Naive thymus-derived CD4-positive, alpha-beta T cell (primary cell): ENCODE results near the gene EID2. TPM values are rescaled to one million over a fixed set of nuclear protein-coding genes. Genes with fewer than 3 reads are reported as not detected.

Source experiments
- ATAC-seq: fragments of 150-1000 bp; cut with Tn5 transposase; 2 replicates; pipeline ENCODE4 v1.10.0; 2021; ENCODE audit warnings: mild to moderate bottlenecking, moderate library complexity
- CTCF ChIA-PET: fragments of 350-600 bp; sonication (Branson Sonifier 250); formaldehyde crosslinking; loops from one replicate; lab custom pipeline; 2021; ENCODE audit warnings: antibody characterized with exemption; lab: Charles Lee
- POLR2A ChIA-PET: fragments of 350-600 bp; sonication (Branson Sonifier 250); formaldehyde crosslinking; loops from one replicate; lab custom pipeline; 2021; ENCODE audit warnings: antibody characterized with exemption, inconsistent platforms; lab: Charles Lee
- DNase-seq, 9 donors: peaks; one replicate each; pipeline versions ENCODE4 v3.0.0 to v3.0.0-alpha.2; 2020 to 2022; ENCODE audit warnings: mixed read lengths in 1 of 9
- H3K27ac ChIP-seq: one replicate; pipeline ENCODE4 v1.7.0; 2013; ENCODE audit warnings: mild to moderate bottlenecking, low read depth, low read length, moderate library complexity
- H3K27me3 ChIP-seq, 2 donors: one replicate each; pipeline ENCODE4 v1.7.0; 2013; ENCODE audit warnings: low read length in 2 of 2, mild to moderate bottlenecking in 2 of 2, moderate library complexity in 2 of 2; ENCODE audit not compliant: control insufficient read depth in 2 of 2, insufficient read depth in 2 of 2
- H3K36me3 ChIP-seq, 3 experiments: 1 replicate in 2 of 3; 2 replicates in 1 of 3; pipeline ENCODE4 v1.7.0; 2013; ENCODE audit warnings: low read length in 3 of 3, mild to moderate bottlenecking in 3 of 3, moderate library complexity in 1 of 3; ENCODE audit not compliant: insufficient read depth in 3 of 3, control insufficient read depth in 2 of 3
- H3K4me1 ChIP-seq, 2 donors: one replicate each; pipeline ENCODE4 v1.7.0; 2013; ENCODE audit warnings: low read length in 2 of 2, mild to moderate bottlenecking in 2 of 2, moderate library complexity in 1 of 2; ENCODE audit not compliant: control insufficient read depth in 2 of 2, insufficient read depth in 2 of 2
- H3K4me3 ChIP-seq: 2 replicates; pipeline ENCODE4 v1.7.0; 2013; ENCODE audit warnings: mild to moderate bottlenecking, low read length
- H3K9me3 ChIP-seq, 3 experiments: 1 replicate in 2 of 3; 2 replicates in 1 of 3; pipeline ENCODE4 v1.7.0; 2013; ENCODE audit warnings: low read length in 3 of 3; ENCODE audit not compliant: control insufficient read depth in 2 of 3
- H3K27ac Mint-ChIP-seq, 9 donors: one replicate each; pipeline ENCODE4 v1.8.0; 2020 to 2022; ENCODE audit warnings: mixed read lengths in 9 of 9, mild to moderate bottlenecking in 8 of 9, moderate library complexity in 5 of 9, inconsistent platforms in 2 of 9
- H3K27me3 Mint-ChIP-seq, 5 donors: one replicate each; pipeline ENCODE4 v1.8.0; 2021 to 2022; ENCODE audit warnings: mixed read lengths in 5 of 5, mild to moderate bottlenecking in 1 of 5
- H3K36me3 Mint-ChIP-seq, 5 donors: one replicate each; pipeline ENCODE4 v1.8.0; 2020 to 2022; ENCODE audit warnings: mixed read lengths in 5 of 5, mild to moderate bottlenecking in 3 of 5, inconsistent platforms in 1 of 5
- H3K4me1 Mint-ChIP-seq, 7 donors: one replicate each; pipeline ENCODE4 v1.8.0; 2020 to 2022; ENCODE audit warnings: mixed read lengths in 7 of 7, mild to moderate bottlenecking in 3 of 7, inconsistent platforms in 1 of 7
- H3K4me3 Mint-ChIP-seq, 10 donors: one replicate each; pipeline ENCODE4 v1.8.0; 2020 to 2022; ENCODE audit warnings: mild to moderate bottlenecking in 10 of 10, mixed read lengths in 10 of 10, moderate library complexity in 6 of 10, inconsistent platforms in 2 of 10
- H3K9me3 Mint-ChIP-seq, 11 donors: one replicate each; pipeline ENCODE4 v1.8.0; 2020 to 2022; ENCODE audit warnings: mixed read lengths in 11 of 11, mild to moderate bottlenecking in 4 of 11, inconsistent platforms in 1 of 11, moderate library complexity in 1 of 11
- intact Hi-C, 2 donors: fragments of 100-400 bp; cut with micrococcal nuclease; formaldehyde crosslinking; loops; one replicate each; pipeline ENCODE4 v1.15.1; 2023
- polyA plus RNA-seq, 2 donors: library from polyadenylated mRNA; unstranded; fragments of 300-500 nt; fragmentation: Illumina TruSeq; gene quantifications; one replicate each; pipeline ENCODE4 v1.2.3, GENCODE V29; 2021
- total RNA-seq, 6 experiments: library from RNA in 5 of 6; stranded (reverse) in 5 of 6; gene quantifications; 1 replicate in 5 of 6; 2 replicates in 1 of 6; pipeline ENCODE4 v1.2.3 and lab custom pipeline; 2021 to 2026

The EID2 gene
- total and polyA plus RNA-seq, 7 experiments from 2014 or later = 12.2 to 43.0 (median 19.7) TPM

- DNase-seq = no peak
- Mint-ChIP-seq H3K27ac (peak overlapping the region in 8 of 9 donors; percentile 52 to 93 (median 78)), H3K4me3 (peak overlapping the region in 5 of 10 donors; percentile 1 to 49 (median 20)), H3K36me3 (peaks cover 0 to 6% (median 0%) of the 10 kb centered on the region in 5 donors), H3K27me3 (peaks cover 0 to 3% (median 0%) of the 10 kb centered on the region in 5 donors), H3K4me1 (peaks cover 48 to 90% (median 78%) of the 10 kb centered on the region in 7 donors), H3K9me3 (peaks cover 0 to 5% (median 0%) of the 10 kb centered on the region in 11 donors)
- Histone ChIP-seq H3K4me1 (peaks cover 18 to 44% of the 10 kb centered on the region in 2 donors), H3K27me3 (no peaks in the 10 kb centered on the region), H3K4me3 (no peak overlapping the region), H3K9me3 (no peaks in the 10 kb centered on the region), H3K36me3 (no peaks in the 10 kb centered on the region), H3K27ac (peak overlapping the region; percentile 6)
- no peak for ATAC-seq
- intact Hi-C loops = no loop called here
- POLR2A ChIA-PET = interaction anchor here (0.6 to 1.5 kb wide), 6 partner anchors 12 to 132 kb away, joined by 3 to 7 read pairs (median 4); partner anchors contain the start of genes RPS16 and SUPT5H
- CTCF ChIA-PET = interaction anchor here (0.5 to 4.1 kb wide), 5 partner anchors 9 to 428 kb away, joined by 3 to 26 read pairs (median 4); partner anchors contain the start of genes EID2B and PSMC4
These were observed 2.2 kb upstream of the EID2 start for GRCh38 chr19:39542206-39542605.

GRCh38 chr19:39540333-39540673 lies 342 bp upstream of the EID2 start:
- intact Hi-C loops = loop anchor here (1.0 to 2.0 kb wide), 8 partner anchors 8 to 1070 kb away; partner anchors contain the start of genes DLL3 (in 1 of the 2), EID2B (in 1 of the 2) and SUPT5H (in 1 of the 2)
- Histone ChIP-seq H3K27me3 (no peaks in the 10 kb centered on the region), H3K9me3 (no peaks in the 10 kb centered on the region), H3K36me3 (no peaks in the 10 kb centered on the region), H3K4me3 (peak overlapping the region; percentile 94), H3K4me1 (peaks cover 18 to 25% of the 10 kb centered on the region in 2 donors), H3K27ac (peak overlapping the region; percentile 98)
- peaks cover 0 to 5% (median 0%) of the 10 kb centered on the region in 11 donors for H3K9me3 Mint-ChIP-seq
- H3K4me3 Mint-ChIP-seq = peak overlapping the region; percentile 93 to 98 (median 96)
- ChIA-PET CTCF (interaction anchor here (0.5 to 1.1 kb wide), 6 partner anchors 27 to 1281 kb away, joined by 3 to 4 read pairs (median 4); no protein-coding TSS in a partner anchor), POLR2A (interaction anchor here (0.5 to 2.0 kb wide), 5 partner anchors 95 to 888 kb away, joined by 3 to 10 read pairs (median 3); partner anchors contain the start of genes RPS16 and SUPT5H)
- ATAC-seq = no peak
- peaks cover 0 to 2% (median 0%) of the 10 kb centered on the region in 5 donors for H3K27me3 Mint-ChIP-seq
- H3K36me3 Mint-ChIP-seq = peaks cover 0 to 8% (median 4%) of the 10 kb centered on the region in 5 donors
- peak overlapping the region; percentile 94 to 99 (median 98) for H3K27ac Mint-ChIP-seq
- H3K4me1 Mint-ChIP-seq = peaks cover 48 to 90% (median 73%) of the 10 kb centered on the region in 7 donors
- no peak for DNase-seq

GRCh38 chr19:39539165-39539517 lies 820 bp downstream of the EID2 start:
- Mint-ChIP-seq H3K27ac (peak overlapping the region; percentile 83 to 98 (median 94)), H3K4me3 (peak overlapping the region; percentile 87 to 98 (median 96)), H3K9me3 (peaks cover 0 to 5% (median 0%) of the 10 kb centered on the region in 11 donors), H3K4me1 (peaks cover 39 to 79% (median 63%) of the 10 kb centered on the region in 7 donors), H3K27me3 (peaks cover 0 to 2% (median 0%) of the 10 kb centered on the region in 5 donors), H3K36me3 (peaks cover 0 to 8% (median 4%) of the 10 kb centered on the region in 5 donors)
- Histone ChIP-seq H3K4me3 (peak overlapping the region; percentile 94), H3K27me3 (no peaks in the 10 kb centered on the region), H3K4me1 (peaks cover 13 to 16% of the 10 kb centered on the region in 2 donors), H3K27ac (peak overlapping the region; percentile 98), H3K9me3 (no peaks in the 10 kb centered on the region), H3K36me3 (no peaks in the 10 kb centered on the region)
- DNase-seq = peak in 1 of 9 donors; percentile 52
- POLR2A ChIA-PET = interaction anchor here (1.2 to 2.0 kb wide), 2 partner anchors 94 to 103 kb away, joined by 5 to 10 read pairs; partner anchors contain the start of genes RPS16 and SUPT5H
- CTCF ChIA-PET = interaction anchor here (0.7 to 1.5 kb wide), 3 partner anchors 99 to 133 kb away, joined by 3 to 6 read pairs (median 3); partner anchors contain the start of gene RPS16
- no peak for ATAC-seq
- intact Hi-C loops = no loop called here

- ChIA-PET CTCF (interaction anchor here (0.8 to 4.2 kb wide), 10 partner anchors 10 to 411 kb away, joined by 3 to 26 read pairs (median 6); no protein-coding TSS in a partner anchor), POLR2A (interaction anchor here (1.0 to 2.5 kb wide), 6 partner anchors 11 to 413 kb away, joined by 3 to 13 read pairs (median 8); partner anchors contain the start of genes RPS16 and SUPT5H)
- H3K4me3 ChIP-seq = no peak overlapping the region
- H3K27ac Mint-ChIP-seq = no peak overlapping the region
- H3K4me1 Mint-ChIP-seq = peaks cover 27 to 62% (median 39%) of the 10 kb centered on the region in 7 donors
- DNase-seq (no peak), ATAC-seq (no peak)
- H3K27me3 Mint-ChIP-seq = no peaks in the 10 kb centered on the region
- H3K9me3 ChIP-seq = no peaks in the 10 kb centered on the region
- peaks cover 0 to 8% (median 4%) of the 10 kb centered on the region in 5 donors for H3K36me3 Mint-ChIP-seq
- peaks cover 19 to 25% of the 10 kb centered on the region in 2 donors for H3K4me1 ChIP-seq
- no peak overlapping the region for H3K27ac ChIP-seq
- H3K36me3 ChIP-seq = peaks cover 0 to 4% (median 0%) of the 10 kb centered on the region in 3 experiments
- H3K9me3 Mint-ChIP-seq = no peaks in the 10 kb centered on the region
- no peak overlapping the region for H3K4me3 Mint-ChIP-seq
- H3K27me3 ChIP-seq = no peaks in the 10 kb centered on the region
- intact Hi-C loops = loop anchor here (2.0 to 5.0 kb wide), 6 partner anchors 143 to 481 kb away; partner anchors contain the start of genes MED29 (in 1 of the 2), PAF1 (in 1 of the 2) and SAMD4B (in 1 of the 2)
These were observed 6.2 kb downstream of the EID2 start for GRCh38 chr19:39533791-39534190.

- H3K9me3 ChIP-seq = no peaks in the 10 kb centered on the region
- Mint-ChIP-seq H3K27me3 (no peaks in the 10 kb centered on the region), H3K4me1 (peaks cover 24 to 61% (median 38%) of the 10 kb centered on the region in 7 donors), H3K4me3 (peak overlapping the region; percentile 87 to 96 (median 92)), H3K36me3 (peaks cover 0 to 9% (median 4%) of the 10 kb centered on the region in 5 donors), H3K9me3 (no peaks in the 10 kb centered on the region), H3K27ac (peak overlapping the region; percentile 46 to 95 (median 92))
- CTCF ChIA-PET = interaction anchor here (1.1 to 4.2 kb wide), 9 partner anchors 11 to 411 kb away, joined by 3 to 26 read pairs (median 5); no protein-coding TSS in a partner anchor
- DNase-seq = no peak
- peaks cover 0 to 4% (median 0%) of the 10 kb centered on the region in 3 experiments for H3K36me3 ChIP-seq
- POLR2A ChIA-PET = interaction anchor here (0.6 to 2.5 kb wide), 12 partner anchors 11 to 412 kb away, joined by 3 to 15 read pairs (median 7); partner anchors contain the start of genes RPS16 and SUPT5H
- intact Hi-C loops = loop anchor here (2.0 to 5.0 kb wide), 6 partner anchors 142 to 481 kb away; partner anchors contain the start of genes MED29 (in 1 of the 2), PAF1 (in 1 of the 2) and SAMD4B (in 1 of the 2)
- peak overlapping the region; percentile 92 for H3K4me3 ChIP-seq
- H3K4me1 ChIP-seq = peaks cover 11 to 21% of the 10 kb centered on the region in 2 donors
- peak overlapping the region; percentile 82 for H3K27ac ChIP-seq
- peak; percentile 3 for ATAC-seq
- no peaks in the 10 kb centered on the region for H3K27me3 ChIP-seq
These were observed 6.9 kb downstream of the EID2 start for GRCh38 chr19:39533003-39533512.
